ENCODE measurements around the gene LSAMP.
"Not testable (repeated sequence)": the region's sequence is repeated elsewhere in the genome, so short reads cannot be mapped to it uniquely, and the experiment has no call there.

Gene LSAMP

GRCh38 chr3:116238846-116239565 is 206.3 kb downstream of the LSAMP start:
- no peak for DNase-seq (ENCODE audit: low spot score)

GRCh38 chr3:116233711-116234357 is 211.5 kb downstream of the LSAMP start:
- no peak for DNase-seq (ENCODE audit: low spot score)

- DNase-seq (ENCODE audit: low spot score): no peak
Observed at GRCh38 chr3:116230431-116231020, 214.8 kb downstream of the LSAMP start.

DNA sequence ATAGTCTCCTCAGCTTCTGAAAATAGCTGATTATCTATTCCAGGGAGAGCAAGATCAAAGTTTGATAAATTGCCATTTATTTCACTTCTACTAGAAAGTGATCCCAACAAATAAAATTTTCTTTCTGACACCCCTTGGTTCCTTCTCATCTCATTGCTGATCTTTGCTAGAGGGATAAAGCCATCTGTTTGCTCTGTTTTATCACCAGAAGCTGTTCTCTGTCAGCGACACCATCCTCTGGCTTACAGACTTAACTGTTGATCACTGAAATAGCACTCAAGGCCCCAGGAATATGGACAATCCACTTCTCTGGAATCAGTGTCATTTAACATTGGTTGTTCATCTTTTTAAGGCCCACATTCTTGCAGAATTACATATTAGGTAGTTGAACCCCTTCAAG is 219.0 kb downstream of the LSAMP start:
- DNase-seq (ENCODE audit: low spot score): no peak

DNA sequence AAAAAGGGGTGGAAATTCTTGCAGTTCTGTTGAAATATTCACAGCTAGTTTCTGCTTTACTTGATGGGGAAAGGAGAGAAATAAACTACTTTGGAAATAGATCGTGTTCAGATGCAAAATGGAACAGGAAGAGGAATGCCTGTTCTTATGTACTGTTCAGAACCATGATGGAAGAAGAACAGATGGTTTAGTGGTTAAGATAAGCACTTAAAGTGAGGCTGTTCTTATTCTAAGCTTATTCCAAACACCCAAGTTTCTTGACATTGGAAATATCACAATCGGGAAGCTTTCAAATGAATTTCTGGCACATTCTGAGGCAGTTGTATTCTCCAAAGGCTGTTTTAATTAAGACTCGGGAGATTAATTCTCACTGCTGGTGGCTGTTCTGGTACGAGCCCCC is 228.5 kb downstream of the LSAMP start:
- DNase-seq (ENCODE audit: low spot score): no peak

GRCh38 chr3:116211901-116212300 is 233.4 kb downstream of the LSAMP start:
- DNase-seq (ENCODE audit: low spot score): no peak

- DNase-seq (ENCODE audit: low spot score): not testable (repeated sequence)
Observed at GRCh38 chr3:116208830-116209229, 236.5 kb downstream of the LSAMP start.

DNA sequence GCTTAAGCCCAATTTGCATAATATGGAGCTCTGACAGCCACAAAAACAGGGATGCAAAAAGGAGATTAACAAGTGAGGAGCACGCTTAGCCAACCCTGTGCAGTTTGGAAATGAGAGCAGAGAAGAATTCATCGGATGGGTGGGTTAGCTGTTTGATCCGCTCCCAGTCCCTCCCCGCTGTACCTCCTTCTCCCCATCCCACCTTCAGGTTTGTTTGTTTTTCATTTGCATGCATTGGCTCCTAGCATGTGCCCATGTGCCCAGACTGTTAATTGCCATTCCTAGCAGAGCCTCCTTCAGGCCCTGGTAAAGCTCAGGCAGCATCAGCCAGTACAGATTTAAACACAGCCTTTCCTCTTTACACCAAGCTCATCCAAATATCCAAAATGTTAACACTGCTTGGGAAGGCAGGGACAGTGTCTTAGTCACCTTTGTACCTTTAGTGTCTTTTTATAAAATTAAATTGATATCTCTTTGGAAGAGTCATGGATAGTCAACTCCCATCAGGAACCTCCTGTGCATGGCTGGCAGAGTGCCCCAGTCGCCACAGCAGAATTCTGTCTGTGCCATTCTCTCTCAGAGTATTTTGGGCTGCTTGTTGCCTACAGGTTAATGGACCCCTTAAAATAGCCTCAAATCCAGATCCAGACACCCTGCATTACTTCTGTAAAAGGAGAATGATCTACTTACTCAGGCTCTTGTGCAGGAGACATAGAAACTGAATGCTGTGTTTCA is 244.2 kb downstream of the LSAMP start:
- DNase-seq (ENCODE audit: low spot score): no peak

- no peak for DNase-seq (ENCODE audit: low spot score)
Observed at GRCh38 chr3:116199063-116199462, 246.2 kb downstream of the LSAMP start.

DNA sequence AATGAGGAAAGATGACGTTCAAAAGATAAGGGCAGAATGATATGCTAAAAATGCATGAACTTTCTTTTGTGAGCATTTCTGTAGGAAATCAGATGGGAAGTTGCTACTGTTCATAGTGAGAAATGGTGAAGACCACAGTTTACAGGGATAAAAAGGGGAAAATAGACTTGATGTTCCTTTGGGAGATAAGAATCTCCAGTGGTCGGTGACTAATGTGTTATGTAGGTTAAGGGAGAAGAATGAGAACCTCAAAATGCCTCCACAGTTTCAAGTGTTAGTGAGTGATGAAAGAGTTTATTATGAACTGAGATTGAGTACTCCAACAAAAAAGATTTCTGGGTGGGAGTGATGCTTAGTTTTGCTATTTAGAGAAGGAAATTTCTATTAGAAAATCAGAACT is 247.2 kb downstream of the LSAMP start:
- no peak for DNase-seq (ENCODE audit: low spot score)

- no peak for DNase-seq (ENCODE audit: low spot score)
Observed at GRCh38 chr3:116192464-116192863, 252.8 kb downstream of the LSAMP start.

DNA sequence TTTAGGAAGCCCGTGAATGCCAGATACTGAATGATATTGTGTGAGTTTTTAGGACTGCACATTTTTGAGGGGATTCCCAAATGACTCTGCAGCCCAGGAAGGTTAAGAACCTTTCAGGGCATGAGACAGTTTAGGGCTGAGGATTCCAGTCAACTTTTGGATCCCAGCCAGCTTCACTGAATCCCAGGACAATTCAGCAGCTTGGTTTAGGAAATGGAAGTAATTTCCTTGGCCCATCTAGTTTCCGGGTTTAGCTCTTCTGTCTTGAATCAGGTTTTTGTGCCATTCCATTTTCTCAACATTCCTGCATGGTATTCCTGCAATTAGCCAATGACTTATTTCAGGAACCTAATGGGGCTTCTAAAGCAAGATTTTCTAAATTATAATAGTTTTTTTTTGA is 253.9 kb downstream of the LSAMP start:
- no peak for DNase-seq (ENCODE audit: low spot score)

- no peak for DNase-seq (ENCODE audit: low spot score)
Observed at GRCh38 chr3:116190095-116190494, 255.2 kb downstream of the LSAMP start.

DNA sequence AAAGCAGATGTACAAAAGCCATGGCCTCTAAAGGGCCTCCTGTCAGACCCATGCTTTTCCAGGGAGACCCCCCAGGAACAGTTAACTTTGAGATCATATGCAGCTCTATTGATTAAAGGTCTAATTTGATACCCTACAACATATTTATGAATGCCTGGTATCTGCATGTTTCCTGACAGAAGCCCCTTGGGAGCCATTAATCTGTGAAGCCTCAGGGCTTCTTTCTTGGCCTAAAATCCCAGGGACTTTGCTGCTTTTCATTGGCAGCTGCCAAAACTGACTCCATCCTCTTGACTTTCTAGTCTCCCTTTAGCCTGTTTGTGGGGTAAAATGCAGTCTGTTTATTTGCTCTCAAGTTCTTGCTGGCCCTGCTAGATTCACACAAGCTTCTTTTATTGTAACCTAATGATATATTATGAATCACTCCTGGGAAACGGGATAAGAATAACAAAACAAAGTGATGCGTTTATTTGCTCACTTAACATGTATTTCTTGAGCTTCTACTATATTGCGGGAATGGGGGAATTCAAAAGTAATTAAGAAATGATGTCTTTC is 257.0 kb downstream of the LSAMP start:
- no peak for DNase-seq (ENCODE audit: low spot score)

DNA sequence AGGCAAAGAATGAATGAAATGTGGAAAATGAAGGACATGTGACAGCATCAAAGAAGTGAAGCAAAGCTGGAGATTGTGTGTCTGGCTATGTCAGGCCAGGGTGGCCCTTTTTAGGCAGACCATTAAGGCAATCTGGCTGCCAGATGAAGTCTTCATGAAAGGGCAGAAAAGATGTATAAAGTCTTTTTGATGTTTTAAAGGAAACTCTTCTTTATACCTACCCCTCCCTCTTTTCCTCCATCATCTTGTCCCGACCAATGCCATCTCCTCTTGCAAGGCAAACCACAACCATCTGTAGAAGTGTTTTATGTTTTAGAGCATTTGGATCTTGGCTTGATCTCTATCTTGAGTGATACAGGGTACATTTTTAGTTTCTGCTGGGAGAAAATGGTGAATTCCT is 259.2 kb downstream of the LSAMP start:
- DNase-seq (ENCODE audit: low spot score): no peak

GRCh38 chr3:116181159-116181558 is 264.1 kb downstream of the LSAMP start:
- DNase-seq (ENCODE audit: low spot score): no peak

GRCh38 chr3:116179091-116179490 is 266.2 kb downstream of the LSAMP start:
- DNase-seq (ENCODE audit: low spot score): no peak

DNA sequence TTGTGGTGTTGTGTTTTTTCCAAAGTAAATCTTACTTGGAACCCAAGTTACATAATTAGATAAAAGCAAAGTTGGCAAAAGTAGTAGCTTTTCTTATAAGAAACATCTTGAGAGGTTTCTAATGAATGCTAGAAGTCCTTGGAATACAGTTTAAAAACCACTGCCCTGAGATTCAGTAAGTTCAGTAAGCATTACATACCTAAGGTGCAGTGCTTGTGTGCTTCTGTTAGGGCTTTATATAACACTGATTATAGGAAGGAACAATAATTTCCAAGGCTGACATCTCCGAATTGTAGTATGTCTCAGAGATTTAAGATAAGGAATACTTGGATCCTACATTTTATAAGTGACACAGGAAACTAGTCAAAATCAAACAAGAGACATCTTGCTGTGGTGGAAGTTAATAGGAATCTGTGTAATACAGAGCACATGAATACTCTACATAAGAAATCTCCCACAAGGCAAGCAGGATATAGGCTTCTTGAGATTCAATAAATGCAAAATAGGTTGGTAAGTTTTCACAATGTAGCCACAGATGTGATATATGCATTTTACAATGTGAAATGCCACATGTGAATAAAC is 268.2 kb downstream of the LSAMP start:
- no peak for DNase-seq (ENCODE audit: low spot score)

- no peak for DNase-seq (ENCODE audit: low spot score)
Observed at GRCh38 chr3:116166121-116166520, 279.2 kb downstream of the LSAMP start.

DNA sequence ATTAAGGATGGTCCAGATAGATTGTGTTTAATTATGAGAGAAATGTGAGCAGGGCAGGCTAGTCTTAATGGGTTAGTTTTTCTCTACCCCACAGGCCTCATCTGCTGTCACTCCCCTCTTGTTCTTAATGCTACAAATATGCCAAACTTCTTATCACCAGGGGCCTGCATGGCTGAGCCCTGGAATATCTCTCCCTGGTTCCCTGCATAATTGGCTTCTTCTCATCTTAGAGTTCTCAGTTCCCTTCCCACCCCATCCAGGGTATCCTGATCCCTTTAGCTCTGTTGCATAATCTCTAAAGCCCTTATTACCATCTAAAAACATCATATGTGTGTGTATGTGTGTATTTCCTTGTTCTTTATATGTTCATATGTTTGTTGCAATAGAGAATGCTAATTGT is 279.6 kb downstream of the LSAMP start:
- DNase-seq (ENCODE audit: low spot score): no peak

- no peak for DNase-seq (ENCODE audit: low spot score)
Observed at GRCh38 chr3:116165135-116165534, 280.2 kb downstream of the LSAMP start.

- no peak for DNase-seq (ENCODE audit: low spot score)
Observed at GRCh38 chr3:116164039-116164438, 281.2 kb downstream of the LSAMP start.

Measured in activated CD4-positive, alpha-beta T cell treated with anti-CD3 and anti-CD28 coated beads, Interleukin-2, Interleukin-4, amounts not matched to agents 100 ng/mL and 50 ng/mL, durations not matched to agents 16 hours and 8 hours (primary cell).